ENCODE measurements around the gene MKNK1.
A peak's percentile ranks its signal among the peaks of the same experiment; 100 is the strongest.

DNA sequence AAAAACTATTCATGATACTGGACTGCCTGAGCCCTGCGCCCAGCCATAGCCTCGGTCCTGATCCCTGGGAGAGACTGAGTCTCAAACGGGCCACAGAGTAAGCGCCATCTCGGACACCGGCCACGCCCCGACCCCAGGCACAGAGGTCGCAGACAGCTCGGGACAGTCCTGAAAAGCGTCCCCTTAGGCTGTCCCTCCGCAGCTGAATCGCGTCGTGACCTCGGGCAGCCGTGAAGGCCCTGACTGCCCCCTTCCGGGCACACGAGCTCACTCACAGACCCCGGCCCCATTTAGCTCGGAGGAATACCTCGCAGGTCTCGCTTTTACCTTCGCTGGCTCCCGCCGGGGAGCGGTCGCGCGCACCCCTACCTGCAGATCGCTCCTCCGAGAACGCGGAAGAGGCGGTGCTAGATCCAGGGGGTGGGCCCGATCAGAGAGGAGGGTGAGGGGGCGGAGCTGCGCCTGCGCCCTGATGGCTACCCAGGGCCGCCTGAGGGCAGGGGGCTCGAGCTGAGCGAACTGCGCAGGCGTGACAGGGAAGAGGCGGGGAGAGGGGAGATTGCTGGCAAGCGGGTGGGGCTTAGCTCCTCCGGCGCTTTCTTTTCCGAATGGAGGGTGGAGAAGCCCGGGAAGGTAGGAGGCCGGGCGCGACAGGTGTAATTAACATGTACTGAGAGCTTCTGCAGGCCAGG lies at the start of gene MKNK1:
- peak; percentile 79 for TF ChIP-seq POLR2AphosphoS5 (IDR thresholded peaks at IDR 0.05; ENCODE audit: low read depth, low read length)
- TF ChIP-seq POLR2A (IDR thresholded peaks at IDR 0.05; ENCODE audit: low read depth, low read length): peak; percentile 78
